Endometrial microvascular endothelial cells (primary cell): ENCODE measurements around the gene PSTPIP2. TPM values are rescaled to one million over a fixed set of nuclear protein-coding genes. Genes with fewer than 3 reads are reported as not detected.
"Not testable (repeated sequence)": the region's sequence is repeated elsewhere in the genome, so short reads cannot be mapped to it uniquely, and the experiment has no call there.

Experiments used
- in situ Hi-C: cut with HindIII; loops from 2 replicates; pipeline ENCODE4 v1.10.0; 2017; ENCODE audit warnings: low sequenced_read_pairs, low pct_unique_long_range_greater_than_20kb; ENCODE audit errors: inconsistent ontology term
- total RNA-seq: library from RNA; depleted of rRNA; stranded (reverse); fragments of >200 nt; gene quantifications from one replicate; pipeline ENCODE4 v1.2.3, GENCODE V29; 2015; ENCODE audit errors: inconsistent ontology term

Gene PSTPIP2
- total RNA-seq, 1 donor from 2014 or later, result 6.8 TPM

DNA sequence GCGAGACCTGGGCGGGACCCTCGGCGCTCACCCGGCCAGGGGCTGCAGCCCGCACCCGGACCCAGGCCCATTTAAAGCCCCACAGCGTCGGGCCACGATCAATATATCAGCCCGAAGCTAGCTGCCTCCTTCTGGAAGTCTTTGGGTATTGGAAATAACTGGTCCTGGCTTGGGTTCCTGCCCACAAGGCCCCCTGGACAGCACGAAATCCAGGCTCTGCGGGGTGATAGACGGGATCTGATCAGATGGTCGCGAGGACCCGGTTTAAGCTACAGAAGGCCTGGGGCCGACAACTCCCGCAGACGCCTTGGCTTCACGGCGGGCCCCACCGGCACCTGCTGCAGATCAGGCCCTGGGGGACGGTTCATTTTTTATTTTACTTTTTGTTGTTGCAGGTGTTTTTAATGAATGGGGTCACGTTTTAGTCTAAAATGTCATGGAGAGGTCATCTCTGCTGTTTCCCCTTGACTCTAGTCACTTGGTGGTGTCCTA is 362 bp upstream of the PSTPIP2 start:
- in situ Hi-C loops, result no loop called here

DNA sequence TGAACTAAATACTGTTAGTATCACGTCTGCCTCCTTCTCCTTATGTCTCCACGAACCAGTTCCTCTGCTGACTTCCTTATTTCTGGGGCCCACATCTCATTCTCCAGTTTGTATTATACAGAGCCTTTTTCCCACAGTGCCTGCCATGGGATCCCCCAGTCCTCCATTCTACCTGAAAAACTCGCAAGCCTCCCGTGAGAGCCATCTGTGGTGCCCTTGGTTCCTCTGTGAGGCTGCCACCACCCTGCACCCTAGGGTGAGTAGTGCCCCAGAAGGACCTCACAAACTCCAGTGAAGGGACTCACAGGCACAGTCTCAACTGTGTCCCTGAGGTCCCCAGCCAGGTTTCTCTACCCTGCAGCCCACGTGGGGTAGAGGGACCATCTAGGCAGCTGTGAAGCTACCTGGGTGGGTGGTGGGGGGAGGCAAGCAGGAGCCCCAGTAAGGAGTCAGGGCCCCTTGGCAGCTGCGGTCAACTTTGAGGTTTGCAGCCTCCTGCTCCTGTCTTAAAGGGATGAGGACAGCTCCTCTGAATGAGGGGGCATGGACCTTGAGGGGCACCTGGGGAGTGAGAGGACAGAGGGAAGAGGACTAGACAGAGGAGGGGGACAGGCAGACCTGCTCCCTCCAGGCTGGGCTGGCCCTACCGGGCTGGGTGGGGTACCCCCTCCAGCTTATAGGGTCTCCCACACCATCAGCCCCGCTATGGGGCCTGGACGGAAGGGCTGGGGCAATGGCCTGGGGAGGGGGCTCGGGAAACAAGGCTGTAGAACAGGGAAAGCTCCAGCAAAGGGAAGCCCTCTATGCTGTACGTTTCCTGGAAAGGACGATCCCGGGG is 1.0 kb downstream of the PSTPIP2 start:
- in situ Hi-C loops, result no loop called here

DNA sequence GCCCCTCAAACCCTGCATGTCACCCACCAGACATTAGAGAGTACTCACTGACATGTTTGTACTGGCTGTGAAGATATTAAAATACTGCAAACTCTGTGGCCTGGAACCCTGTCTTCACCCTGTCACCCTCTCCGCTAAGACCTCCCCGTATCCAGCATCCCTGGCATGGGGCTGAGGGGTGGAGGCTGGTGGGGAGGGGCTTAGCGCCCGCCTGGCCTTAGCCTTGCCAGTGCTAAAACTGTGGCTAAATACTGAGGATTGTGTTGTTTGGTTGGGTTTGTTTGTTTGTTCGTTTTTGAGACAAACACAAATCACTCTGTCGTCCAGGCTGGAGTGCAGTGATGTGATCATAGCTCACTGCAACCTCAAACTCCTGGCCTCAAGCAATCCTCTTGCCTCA is 1.8 kb downstream of the PSTPIP2 start:
- in situ Hi-C loops, result no loop called here

DNA sequence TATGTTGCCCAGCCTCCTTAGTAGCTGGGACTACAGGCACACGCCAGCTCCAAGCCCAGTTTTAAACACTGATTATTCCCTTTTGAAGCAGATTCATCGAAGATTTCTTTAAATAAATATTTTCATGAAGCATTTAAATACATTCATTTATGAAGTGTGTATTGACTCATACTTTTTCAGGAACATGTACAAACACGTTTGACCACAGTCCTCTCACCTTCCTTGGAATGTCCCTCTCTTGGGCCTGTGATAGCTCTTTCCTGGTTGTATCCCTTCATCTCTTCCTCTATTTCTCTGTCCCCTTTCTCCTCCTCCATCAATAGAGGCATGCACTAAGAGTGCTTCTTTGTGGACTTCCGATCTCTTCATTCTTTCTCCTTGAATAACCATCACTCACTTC is 2.5 kb downstream of the PSTPIP2 start:
- in situ Hi-C loops, result no loop called here

DNA sequence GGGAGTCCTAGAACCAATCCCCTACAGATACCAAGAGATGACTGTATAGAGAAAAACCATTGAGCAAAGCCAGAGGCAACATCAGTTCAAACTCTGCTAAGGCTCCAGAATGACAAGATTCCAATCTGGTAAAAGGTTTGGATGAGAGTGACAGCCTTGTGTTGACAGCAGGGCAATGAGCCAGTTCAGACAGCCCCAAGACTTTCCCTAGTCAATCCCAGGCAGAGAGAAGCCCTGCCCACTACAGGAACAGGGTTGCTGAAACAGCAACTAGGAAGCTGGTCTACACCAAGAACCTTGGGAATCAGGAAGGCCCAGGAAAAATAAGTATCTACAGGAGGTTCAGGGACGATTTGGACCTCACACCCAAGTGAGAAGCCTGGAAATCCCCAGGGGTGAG is 3.3 kb downstream of the PSTPIP2 start:
- in situ Hi-C loops, result no loop called here

DNA sequence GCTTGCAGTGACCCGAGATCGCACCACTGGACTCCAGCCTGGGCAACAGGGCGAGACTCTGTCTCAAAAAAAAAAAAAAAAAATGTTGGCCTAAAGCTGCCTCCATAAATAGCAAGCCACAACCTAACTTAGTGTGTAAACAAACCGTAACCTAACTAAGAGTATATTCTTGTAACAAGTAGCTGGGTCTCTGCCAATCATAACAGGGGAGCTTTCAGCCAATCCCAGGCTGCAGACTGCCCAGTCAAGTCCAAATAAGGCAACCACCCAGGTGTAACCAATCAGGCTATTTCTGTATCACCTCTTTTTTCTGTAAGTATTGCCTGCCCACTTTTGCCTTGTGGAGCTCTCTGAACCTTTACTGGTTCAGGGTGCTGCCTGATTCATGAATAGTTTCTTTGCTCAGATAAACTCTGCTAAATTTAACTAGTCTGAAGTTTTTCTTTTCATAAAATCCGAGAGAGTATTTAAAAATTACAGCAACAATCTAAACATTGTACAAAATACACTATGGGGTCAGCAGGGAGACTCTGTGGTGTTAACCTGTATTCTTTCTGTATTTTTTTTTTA is 4.5 kb downstream of the PSTPIP2 start:
- in situ Hi-C loops, result no loop called here

DNA sequence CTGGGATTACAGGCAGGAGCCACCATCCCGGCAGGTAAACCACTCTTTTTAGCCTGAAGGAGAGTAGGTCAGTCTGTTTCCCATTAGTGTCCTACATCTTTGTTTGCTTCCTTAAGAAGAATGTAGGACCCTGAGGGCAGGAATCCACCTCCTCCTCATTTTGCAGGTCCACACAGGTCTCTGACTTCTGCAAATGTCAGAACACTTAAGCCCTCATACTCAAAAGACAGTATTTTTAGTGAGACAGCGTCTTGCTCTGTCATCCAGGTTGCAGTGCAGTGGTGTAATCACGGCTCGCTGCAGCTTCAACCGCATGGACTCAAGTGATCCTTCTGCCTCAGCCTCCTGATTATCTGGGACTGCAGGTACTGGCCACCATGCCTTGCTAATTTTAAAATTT is 9.3 kb downstream of the PSTPIP2 start:
- in situ Hi-C loops, result no loop called here

DNA sequence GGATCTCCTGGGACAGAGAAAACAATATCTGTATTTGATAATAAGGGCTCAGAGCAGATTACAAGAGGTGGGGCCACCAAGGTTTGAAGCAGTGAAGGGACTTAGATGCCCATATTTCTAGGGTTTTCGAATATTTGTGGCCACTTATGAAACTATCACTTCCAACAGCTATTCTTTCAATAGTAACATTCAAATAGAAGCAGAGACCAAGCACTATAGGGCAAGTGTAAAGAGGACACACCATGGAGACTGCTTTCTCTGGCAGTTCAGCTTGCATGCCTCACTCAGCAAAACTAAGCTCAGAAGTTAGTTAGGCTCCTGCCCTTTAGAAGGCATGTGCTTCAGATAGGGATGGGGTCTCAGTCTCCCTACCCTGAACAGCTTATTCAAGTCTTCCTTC is 10.3 kb downstream of the PSTPIP2 start:
- in situ Hi-C loops, result no loop called here

DNA sequence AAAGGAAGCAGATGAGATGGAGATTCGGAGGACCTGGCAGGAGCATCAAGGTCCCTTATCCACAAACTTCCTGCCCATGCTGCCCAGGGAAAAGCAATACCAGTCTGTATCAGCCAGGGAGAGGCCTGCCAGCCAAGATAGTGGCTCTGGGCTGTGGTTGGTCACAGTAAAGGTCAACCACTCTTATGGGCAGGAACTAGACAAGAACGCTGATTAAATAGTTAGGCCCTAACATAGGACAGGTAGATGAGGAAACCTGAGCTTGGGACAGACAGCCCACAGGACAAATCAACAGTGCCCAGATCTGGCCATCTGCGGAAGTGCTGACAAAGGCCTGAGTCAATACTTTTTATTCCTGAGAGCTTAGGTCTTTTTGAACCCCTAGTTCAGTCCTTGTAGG is 10.7 kb downstream of the PSTPIP2 start:
- in situ Hi-C loops, result no loop called here

DNA sequence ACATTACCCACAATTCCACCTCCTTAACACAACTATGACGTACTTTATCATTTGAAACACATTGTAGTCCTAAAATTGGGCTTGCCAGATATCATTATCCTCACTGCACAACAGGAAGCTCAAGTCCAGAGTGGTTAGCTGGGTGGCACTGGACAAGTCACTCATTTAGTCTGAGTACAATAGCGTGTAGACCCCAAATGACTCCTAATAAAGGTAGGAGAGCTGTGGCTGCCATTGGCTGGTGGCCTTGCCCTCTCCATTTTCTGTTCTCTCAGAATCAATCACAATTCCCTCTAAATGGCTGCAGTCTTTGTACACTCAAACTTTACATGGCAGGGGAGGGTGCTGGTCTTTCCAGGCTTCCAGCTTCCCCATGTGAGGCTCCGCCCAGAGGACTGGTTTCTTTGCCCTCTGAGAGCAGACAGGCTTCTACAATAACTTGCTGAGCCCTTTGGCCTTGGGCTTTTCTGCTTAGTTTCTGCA is 11.7 kb downstream of the PSTPIP2 start:
- in situ Hi-C loops, result no loop called here

DNA sequence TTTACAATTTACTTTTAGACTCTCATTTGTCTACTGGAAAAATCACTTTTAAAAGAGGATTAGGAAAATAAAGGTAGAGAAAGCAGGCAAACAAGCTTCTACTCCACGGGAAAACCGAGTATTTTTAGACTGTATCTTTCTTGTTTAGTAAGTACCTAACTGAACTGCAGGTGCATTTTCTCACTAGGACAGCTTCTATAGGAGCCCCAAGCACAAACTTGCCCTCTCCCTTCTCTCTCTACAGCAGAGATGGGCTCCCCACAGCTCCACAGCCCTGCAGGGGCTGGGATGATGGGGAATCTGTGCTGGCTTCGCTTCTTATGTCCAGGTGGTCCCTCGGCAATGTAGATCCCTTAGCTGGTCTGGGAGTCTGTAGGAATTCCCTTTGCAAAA is 16.2 kb downstream of the PSTPIP2 start:
- in situ Hi-C loops, result no loop called here

DNA sequence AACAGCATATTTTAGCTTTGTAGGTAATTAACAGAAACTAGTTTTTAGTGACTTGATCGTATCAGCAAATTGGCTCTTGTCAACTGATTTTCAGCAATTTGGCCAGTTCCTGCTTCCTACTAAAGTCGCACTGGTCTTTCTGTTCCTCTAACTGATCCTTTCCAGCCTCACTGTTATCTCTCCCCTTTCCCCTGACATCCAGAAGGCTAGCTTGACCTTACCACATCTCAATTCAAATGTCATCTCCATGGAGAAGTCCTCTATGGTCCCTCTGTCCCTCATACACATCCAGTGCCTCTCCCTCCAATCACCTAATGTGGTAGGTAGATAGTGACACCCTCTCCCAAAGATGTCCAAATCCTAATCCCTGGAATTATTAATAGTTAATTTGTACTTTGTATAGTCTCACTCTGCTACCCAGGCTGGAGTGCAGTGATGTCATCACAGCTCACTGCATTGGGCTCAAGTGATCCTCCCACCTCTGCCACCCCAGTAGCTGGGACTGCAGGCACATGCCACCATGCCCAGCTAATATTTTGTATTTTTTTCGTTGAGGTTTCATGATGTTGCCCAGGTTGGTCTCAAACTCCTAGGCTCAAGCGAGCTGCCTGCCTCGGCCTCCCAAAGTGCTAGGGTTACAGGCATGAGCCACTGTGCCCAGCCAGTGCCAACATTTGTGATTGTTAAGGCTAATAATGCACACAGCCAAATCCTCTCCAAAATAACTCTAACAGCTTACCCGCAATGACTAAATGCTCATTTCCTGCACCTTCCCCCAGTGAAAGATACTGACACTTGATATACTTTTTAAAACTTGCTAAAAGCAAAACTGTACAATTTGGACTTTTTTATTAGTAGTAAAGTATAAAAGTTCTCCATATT is 16.9 kb downstream of the PSTPIP2 start:
- in situ Hi-C loops, result no loop called here

DNA sequence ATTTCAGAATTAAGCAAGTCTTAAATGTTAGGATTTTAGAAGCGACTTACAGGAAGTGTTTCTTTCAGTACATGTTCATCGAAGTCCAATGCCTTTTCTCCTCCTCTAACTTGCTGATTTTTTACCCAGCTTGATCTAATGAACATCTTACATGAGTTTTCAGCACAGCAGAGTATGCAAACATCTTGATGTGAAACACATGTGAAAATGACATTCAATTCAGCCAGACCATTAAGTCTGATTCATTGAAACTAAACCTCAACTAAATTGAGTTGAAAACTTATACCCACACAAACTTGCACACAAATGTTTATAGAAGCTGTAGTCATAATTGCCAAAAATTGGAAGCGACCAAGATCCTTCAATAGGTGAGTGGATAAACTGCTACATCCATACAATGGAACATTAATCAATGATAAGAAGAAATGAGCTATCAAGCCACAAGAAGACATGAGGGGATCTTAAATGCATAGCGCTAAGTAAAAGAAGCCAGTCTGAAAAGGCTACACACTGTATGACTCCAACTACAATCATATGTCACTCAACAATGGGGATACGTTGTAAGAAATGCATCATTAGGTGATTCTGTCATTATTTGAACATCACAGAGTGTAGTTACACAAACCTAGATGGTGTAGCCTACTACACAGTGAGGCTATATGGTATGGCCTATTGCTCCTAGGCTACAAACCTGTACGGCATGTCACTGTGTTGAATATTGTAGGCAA is 18.5 kb downstream of the PSTPIP2 start:
- in situ Hi-C loops, result no loop called here

DNA sequence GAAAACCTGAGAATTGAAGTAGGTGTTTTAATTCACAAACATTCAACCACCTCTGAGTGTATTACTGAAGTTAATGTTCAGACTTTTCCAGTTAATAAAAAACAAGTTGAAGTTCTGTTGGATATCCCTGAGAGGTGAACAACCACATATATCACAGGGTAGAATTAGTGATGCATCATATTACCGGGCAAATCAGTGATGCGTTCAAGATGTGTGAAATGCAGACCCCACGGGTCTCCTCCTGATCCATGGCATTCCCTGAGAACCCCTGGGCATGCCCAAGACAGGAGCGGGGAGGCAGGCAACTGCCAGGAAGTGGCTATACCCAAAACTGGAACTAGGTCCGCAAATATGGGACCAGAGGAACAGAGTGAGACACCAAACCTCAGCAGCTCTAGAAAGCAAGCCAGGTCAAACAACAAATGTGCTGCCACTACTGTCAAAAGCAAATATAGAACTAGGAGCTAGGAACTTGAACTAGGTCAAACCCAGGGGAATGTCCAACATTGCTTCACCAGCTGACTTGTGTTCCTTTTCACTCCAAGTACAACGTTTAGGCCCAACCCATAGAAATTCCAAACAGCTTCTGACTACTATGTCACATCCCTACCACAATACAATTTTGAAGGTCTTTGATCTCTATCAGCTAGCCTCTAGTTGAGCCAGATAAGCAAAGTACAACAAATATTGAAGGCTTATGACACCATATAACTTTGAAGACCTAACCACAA is 20.2 kb downstream of the PSTPIP2 start:
- in situ Hi-C loops, result no loop called here

DNA sequence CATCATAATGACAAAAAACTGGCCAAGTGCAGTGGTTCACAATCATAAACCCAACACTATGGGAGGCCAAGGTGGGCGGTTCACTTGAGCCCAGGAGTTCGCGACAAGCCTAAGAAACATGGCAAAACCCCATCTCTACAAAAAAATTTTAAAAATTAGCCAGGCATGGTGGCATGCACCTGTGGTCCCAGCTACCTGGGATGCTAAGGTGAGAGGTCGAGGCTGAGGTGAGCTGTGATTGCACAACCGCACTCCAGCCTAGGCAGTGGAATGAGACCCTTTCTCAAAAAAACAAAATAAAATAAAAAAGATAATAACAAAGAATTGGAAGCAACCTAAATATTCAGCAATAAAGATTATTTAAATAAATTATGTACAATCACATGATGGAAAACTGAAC is 21.8 kb downstream of the PSTPIP2 start:
- in situ Hi-C loops, result no loop called here

DNA sequence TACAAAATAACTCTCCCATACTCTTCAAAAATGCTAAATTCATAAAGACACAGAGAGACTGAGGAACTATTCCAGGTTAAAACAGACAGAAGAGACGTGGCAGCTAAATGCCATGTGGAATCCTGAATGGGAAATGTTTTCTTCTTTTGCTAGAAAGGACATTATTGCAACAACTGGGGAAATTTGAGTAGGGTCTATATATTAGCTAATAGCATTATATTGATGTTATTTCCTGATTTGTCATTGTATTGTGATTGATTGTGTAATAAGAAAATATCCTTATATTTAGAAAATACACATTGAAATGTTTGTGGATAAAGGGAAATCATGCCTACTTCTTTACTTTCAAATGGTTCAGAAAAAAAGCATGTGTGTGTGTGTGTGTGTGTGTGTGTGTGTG is 23.4 kb downstream of the PSTPIP2 start:
- in situ Hi-C loops, result no loop called here

DNA sequence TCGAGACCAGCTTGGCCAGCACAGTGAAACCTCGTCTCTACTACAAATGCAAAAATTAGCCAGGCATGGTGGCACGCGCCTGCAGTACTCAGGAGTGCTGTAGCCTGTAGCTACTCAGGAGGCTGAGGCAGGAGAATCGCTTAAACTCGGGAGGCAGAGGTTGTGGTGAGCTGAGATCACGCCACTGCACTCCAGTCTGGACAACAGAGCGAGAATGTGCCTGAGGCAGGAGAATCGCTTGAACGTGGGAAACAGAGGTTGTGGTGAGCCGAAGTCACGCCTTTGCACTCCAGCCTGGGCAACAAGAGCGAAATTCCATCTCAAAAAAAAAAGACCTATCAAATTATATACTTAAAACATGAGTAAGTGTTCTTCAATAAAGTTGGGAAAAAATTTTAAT is 24.7 kb downstream of the PSTPIP2 start:
- in situ Hi-C loops, result not testable (repeated sequence)

DNA sequence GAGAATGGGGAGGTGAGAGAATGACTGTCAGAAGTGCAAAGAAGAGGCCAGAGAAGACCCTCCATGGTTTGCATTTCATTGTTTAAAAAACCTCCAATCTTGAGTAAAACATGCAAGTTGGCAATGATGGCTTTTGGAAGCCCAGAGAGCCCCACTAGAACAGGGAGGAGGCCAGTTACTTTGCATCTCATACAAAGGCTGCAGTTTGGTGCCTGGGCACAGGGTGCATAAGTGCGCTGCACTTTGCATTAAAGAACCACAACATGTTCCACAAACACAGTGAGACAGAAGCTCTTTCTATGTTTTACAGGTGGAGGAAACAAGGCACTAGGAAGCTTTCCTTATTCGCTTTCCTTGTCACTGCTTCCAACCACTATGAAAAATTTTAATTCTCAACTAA is 25.4 kb downstream of the PSTPIP2 start:
- in situ Hi-C loops, result no loop called here
